Neural crest cell (in vitro differentiated cells): Measurements from ENCODE around the gene CH25H. TPM values are rescaled to one million over a fixed set of nuclear protein-coding genes. Genes with fewer than 3 reads are reported as not detected.

Experiments
- DNase-seq: peaks from one replicate; pipeline ENCODE4 v3.0.0; 2021; ENCODE audit warnings: low read depth, mixed read lengths, low spot score
- H3K27ac Mint-ChIP-seq: one replicate; pipeline ENCODE4 v1.8.0; 2021; ENCODE audit warnings: mild to moderate bottlenecking, mixed read lengths; ENCODE audit not compliant: unreplicated experiment
- H3K27me3 Mint-ChIP-seq: 2 replicates; pipeline ENCODE4 v1.8.0; 2021; ENCODE audit warnings: low read depth, mild to moderate bottlenecking, mixed read lengths
- H3K36me3 Mint-ChIP-seq: 2 replicates; pipeline ENCODE4 v1.8.0; 2021; ENCODE audit warnings: low read depth, mild to moderate bottlenecking, mixed read lengths
- H3K4me1 Mint-ChIP-seq: 2 replicates; pipeline ENCODE4 v1.8.0; 2021; ENCODE audit warnings: mixed read lengths
- H3K4me3 Mint-ChIP-seq: one replicate; pipeline ENCODE4 v1.8.0; 2021; ENCODE audit warnings: mild to moderate bottlenecking, mixed read lengths
- H3K9me3 Mint-ChIP-seq: 2 replicates; pipeline ENCODE4 v1.8.0; 2021; ENCODE audit warnings: mixed read lengths
- CTCF ChIP-seq: fragments of 200-600 bp; sonication (generic); conservative IDR thresholded peaks from 2 replicates; pipeline ENCODE4 v1.5.0; 2021; ENCODE audit warnings: antibody characterized with exemption, mild to moderate bottlenecking
- total RNA-seq: library from RNA; stranded (reverse); gene quantifications from 2 replicates; pipeline ENCODE4 v1.2.1, GENCODE V29; 2021

Gene CH25H
- total RNA-seq, 1 donor from 2014 or later: not detected

- no peaks in the 10 kb centered on the region for H3K27me3 Mint-ChIP-seq
- no peak overlapping the region for H3K27ac Mint-ChIP-seq
- no peak for TF ChIP-seq CTCF
- H3K4me1 Mint-ChIP-seq: no peaks in the 10 kb centered on the region
- H3K4me3 Mint-ChIP-seq: no peak overlapping the region
- no peaks in the 10 kb centered on the region for H3K36me3 Mint-ChIP-seq
- no peak for DNase-seq
- peaks cover under 1% of the 10 kb centered on the region for H3K9me3 Mint-ChIP-seq
Measured at GRCh38 chr10:89184638-89185037, 22.5 kb downstream of the CH25H start.

GRCh38 chr10:89183571-89183970, 23.5 kb downstream of the CH25H start:
- Mint-ChIP-seq H3K27me3 (no peaks in the 10 kb centered on the region), H3K4me3 (no peak overlapping the region), H3K27ac (no peak overlapping the region), H3K4me1 (no peaks in the 10 kb centered on the region), H3K36me3 (no peaks in the 10 kb centered on the region), H3K9me3 (no peaks in the 10 kb centered on the region)
- DNase-seq: no peak
- TF ChIP-seq CTCF: no peak

GRCh38 chr10:89182894-89183293, 24.2 kb downstream of the CH25H start:
- H3K4me1 Mint-ChIP-seq: no peaks in the 10 kb centered on the region
- no peak for TF ChIP-seq CTCF
- H3K9me3 Mint-ChIP-seq: no peaks in the 10 kb centered on the region
- no peak overlapping the region for H3K27ac Mint-ChIP-seq
- no peaks in the 10 kb centered on the region for H3K27me3 Mint-ChIP-seq
- H3K4me3 Mint-ChIP-seq: no peak overlapping the region
- no peaks in the 10 kb centered on the region for H3K36me3 Mint-ChIP-seq
- no peak for DNase-seq

GRCh38 chr10:89175816-89176215, 31.3 kb downstream of the CH25H start:
- Mint-ChIP-seq H3K27ac (no peak overlapping the region), H3K27me3 (no peaks in the 10 kb centered on the region), H3K4me3 (no peak overlapping the region), H3K36me3 (no peaks in the 10 kb centered on the region), H3K9me3 (no peaks in the 10 kb centered on the region), H3K4me1 (peaks cover 15% of the 10 kb centered on the region)
- TF ChIP-seq CTCF: no peak
- DNase-seq: no peak

GRCh38 chr10:89173075-89173474, 34.0 kb downstream of the CH25H start:
- TF ChIP-seq CTCF: no peak
- Mint-ChIP-seq H3K27me3 (no peaks in the 10 kb centered on the region), H3K36me3 (no peaks in the 10 kb centered on the region), H3K4me3 (no peak overlapping the region), H3K27ac (no peak overlapping the region), H3K9me3 (no peaks in the 10 kb centered on the region), H3K4me1 (peaks cover 15% of the 10 kb centered on the region)
- DNase-seq: no peak

- DNase-seq: no peak
- H3K4me1 Mint-ChIP-seq: peaks cover 15% of the 10 kb centered on the region
- no peaks in the 10 kb centered on the region for H3K27me3 Mint-ChIP-seq
- H3K9me3 Mint-ChIP-seq: no peaks in the 10 kb centered on the region
- H3K4me3 Mint-ChIP-seq: no peak overlapping the region
- no peaks in the 10 kb centered on the region for H3K36me3 Mint-ChIP-seq
- TF ChIP-seq CTCF: no peak
- no peak overlapping the region for H3K27ac Mint-ChIP-seq
Measured at GRCh38 chr10:89171996-89172395, 35.1 kb downstream of the CH25H start.
